GM21529 (cell line): ENCODE data around the gene C1orf53.

ENCODE experiments used
- ATAC-seq: cut with Tn5 transposase; IDR thresholded peaks from one replicate; pipeline ENCODE4 v1.9.1; 2021; ENCODE audit not compliant: unreplicated experiment

Gene C1orf53

DNA sequence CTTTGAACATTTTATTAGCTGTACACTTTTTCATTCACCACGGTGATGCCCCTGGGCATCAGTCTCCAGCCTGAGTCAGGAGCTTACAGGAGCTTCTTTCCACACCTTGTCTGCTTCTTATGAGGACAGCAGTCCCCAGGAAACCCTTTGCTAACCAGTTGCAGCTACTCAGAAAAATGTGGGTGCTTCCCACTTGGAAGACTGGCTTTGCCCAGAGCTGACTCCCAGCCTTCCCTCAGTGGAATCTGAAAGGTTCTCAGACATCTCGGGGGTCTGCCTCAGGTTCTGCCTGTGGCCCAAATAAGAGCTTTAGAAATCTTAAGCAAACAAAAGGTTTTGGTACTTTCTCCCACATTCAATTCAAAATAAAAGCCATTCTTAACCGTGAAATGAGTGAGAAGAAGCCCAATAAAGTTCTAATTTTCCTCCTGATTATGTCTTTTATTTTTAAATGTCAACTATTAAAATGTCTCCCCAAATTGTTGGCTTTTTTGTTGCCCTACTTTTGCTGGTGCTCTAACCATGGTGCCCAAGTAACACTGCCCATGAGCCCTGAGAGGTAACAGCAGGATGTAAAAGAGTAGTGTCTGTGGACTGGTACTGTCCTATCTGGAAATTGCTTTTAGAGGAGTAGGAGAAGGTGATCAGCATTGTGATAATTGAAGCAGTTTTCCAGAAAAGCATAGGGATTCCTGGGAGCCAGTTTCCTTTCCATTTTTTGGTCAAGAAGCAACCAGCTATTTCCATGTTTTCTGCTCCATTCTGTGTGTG, 5.6 kb downstream of the C1orf53 start:
- ATAC-seq: no peak

DNA sequence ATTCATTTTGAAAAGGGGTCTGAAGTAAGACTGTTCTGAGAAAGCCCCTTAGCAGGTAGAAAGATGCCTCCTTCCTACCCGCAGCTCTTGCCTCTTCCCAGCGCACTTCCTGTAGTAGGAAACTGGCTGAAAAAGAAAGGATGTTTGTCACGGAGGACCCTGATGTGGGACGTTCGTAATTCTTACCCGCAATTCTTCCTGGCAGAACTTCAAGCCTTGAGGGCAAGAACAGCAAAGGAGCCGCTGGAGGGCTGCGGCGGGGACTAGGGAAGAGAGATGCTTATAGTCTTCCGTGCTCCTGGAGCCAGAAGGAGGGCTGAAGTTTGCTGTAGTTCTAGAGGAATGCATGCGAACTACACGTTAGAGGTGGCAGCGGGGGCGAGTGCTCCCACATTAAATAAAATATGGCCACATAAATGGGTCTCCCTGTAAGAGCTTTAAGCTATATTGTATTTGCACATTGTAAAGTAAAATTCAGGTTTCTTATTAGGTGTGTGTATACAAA, 6.3 kb downstream of the C1orf53 start:
- ATAC-seq: no peak

- ATAC-seq: no peak
Measured at GRCh38 chr1:197909384-197909783, 7.0 kb downstream of the C1orf53 start.

DNA sequence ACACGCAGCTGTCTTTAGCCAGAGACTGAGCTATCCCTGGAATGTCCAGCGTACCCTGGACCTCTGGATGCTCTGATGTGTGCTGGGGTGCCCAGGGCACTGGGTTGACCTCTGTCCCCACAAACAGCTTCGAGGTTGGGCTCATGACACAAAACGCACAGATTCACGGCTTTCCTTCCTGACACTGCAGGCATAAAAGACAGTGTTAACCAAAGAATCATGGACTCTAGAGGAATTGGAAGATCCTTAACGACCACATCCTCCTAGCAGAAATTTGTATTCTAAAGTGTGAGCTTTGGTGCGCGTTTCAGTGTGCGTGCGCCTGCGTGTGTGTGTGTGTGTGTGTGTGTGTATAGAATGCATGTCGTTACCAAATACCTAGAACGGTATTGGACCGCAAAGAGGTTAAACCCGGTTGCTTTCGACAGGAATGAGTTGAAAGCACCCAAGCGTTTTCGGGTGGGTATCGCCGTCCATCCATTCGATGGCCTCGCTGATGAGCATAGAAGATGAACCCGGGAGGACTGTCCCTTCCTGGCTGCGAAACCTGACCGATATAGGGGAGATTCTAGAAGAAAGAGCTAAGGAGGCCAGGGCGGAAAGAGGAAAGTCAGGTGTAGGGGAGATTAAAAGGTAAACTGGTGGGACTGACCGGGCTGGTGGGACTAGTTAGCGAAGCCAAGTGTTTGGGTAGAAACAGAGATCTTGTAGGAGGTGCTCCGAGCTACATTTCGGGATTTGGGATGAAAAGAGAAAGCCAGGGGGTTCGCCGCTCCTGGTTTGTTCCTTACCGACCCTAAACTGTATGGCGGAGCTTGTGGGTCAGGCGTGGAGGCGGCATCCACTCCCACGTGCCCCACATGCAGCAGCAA, 7.9 kb downstream of the C1orf53 start:
- ATAC-seq: no peak

DNA sequence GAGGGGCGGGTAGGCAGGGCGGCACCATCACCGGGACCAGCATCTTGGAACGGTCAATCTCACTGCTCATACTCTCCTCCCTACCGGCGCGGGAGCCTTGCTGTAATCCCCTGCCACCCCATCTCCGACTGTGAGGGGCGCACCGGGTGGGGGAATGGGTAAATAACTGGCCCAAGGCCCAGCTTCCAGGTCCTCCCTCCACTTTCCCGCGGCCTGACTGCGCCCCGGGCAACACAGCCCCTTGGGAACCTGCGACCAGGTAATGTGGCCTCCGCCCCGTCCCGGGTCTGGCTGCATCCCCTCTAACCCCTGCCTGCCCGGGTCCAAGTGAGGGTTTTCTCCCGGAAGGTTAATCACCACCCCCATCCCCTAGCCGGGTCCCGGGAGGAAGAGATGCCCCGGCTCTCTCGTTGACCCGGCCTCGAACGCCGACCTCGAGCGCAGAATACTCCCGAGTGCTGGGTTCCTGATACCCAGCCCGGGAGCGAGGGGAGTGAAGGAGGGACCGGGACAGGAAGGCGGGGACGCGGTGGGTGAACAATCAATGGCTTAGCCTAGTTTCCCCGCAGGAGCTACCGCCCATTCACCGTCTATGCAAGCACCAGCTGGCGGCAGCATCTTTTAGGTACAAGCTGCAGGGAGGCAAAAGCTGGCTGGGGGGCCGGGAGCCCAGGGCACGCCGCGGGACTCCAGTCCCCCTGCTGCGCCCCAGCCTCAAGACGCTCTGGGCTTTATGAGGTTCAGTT, 8.9 kb downstream of the C1orf53 start:
- ATAC-seq: no peak

- ATAC-seq: no peak
Measured at GRCh38 chr1:197911857-197912696, 9.6 kb downstream of the C1orf53 start.

- ATAC-seq: no peak
Measured at GRCh38 chr1:197912739-197913494, 10.5 kb downstream of the C1orf53 start.

GRCh38 chr1:197913495-197914276, 11.3 kb downstream of the C1orf53 start:
- ATAC-seq: no peak

GRCh38 chr1:197914510-197914909, 12.1 kb downstream of the C1orf53 start:
- no peak for ATAC-seq

DNA sequence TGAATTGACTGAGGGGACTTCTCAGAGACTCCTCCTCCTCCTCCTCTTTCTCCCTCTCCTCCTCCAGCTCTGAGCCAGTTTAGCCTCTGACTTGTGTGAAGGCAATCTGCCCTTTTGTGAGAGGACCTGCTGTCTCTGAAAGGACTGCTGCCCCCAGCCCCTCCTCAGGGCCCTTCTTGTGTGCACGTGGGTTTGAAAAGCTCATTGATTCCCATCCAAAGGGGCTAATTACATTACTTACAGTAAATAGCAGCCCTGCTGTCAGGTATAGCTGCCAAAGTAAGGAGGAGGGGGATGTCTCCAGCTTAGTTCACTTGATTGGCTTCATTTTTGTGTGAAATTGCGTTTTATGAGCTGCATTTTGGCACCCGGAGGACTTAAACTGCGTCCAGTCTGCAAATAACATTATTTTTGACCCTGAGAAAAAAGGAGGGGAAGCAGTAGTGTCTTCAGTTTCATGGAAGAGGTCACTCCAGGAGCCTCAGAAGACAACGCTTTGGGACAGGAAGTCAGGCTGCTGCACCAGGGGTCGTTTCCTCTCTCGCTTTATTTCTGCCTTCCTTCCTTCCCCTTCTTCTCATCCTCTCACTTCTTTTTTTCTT, 12.9 kb downstream of the C1orf53 start:
- ATAC-seq: no peak

- no peak for ATAC-seq
Measured at GRCh38 chr1:197915862-197916499, 13.6 kb downstream of the C1orf53 start.

- ATAC-seq: no peak
Measured at GRCh38 chr1:197916500-197916983, 14.1 kb downstream of the C1orf53 start.

GRCh38 chr1:197917805-197918651, 15.6 kb downstream of the C1orf53 start:
- no peak for ATAC-seq

DNA sequence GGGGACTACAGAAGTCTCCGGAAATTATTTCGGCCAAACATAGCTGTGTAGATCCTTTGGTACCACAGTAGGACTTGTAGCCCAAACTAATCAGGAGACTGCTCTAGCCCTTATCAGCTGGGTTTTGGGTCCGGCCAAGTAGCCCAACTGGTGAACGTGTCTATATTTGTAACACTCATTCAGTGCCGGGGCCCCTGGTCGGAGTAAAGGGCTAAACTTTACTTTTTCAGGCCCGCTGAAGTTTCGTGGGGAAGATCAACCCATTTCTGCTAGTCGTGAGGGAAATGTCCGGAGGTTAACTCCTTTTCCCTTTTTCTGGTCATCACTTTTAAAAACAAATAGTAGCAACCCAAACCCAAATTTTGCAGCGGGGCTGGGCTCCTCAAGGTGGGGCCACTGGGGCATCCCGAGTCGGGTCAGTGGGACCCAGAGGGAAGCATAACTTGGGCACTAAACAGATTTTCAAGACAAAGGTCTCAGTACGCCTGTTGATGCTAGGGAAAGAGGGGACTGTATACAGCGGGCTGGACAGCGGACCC, 16.4 kb downstream of the C1orf53 start:
- ATAC-seq: no peak

GRCh38 chr1:197919346-197920066, 17.1 kb downstream of the C1orf53 start:
- no peak for ATAC-seq

GRCh38 chr1:197920067-197920396, 17.6 kb downstream of the C1orf53 start:
- no peak for ATAC-seq
